HepG2 (cell line): ENCODE data around the gene MYO1B. TPM values are rescaled to one million over a fixed set of nuclear protein-coding genes. Genes with fewer than 3 reads are reported as not detected.

Source experiments
- CC2D1A ChIP-seq: sonication (generic); formaldehyde crosslinking; IDR thresholded peaks from 2 replicates; pipeline ENCODE4 v1.8.1; 2023; ENCODE audit warnings: mild to moderate bottlenecking, missing genetic modification reagents
- CHCHD3 ChIP-seq: sonication (generic); formaldehyde crosslinking; IDR thresholded peaks from 2 replicates; pipeline ENCODE4 v1.8.0; 2022; ENCODE audit warnings: mild to moderate bottlenecking, missing genetic modification reagents, moderate library complexity
- CHD4 ChIP-seq: fragments of 200-600 bp; sonication (generic); IDR thresholded peaks from 2 replicates; pipeline ENCODE4 v1.7.0; 2017; ENCODE audit warnings: mild to moderate bottlenecking, low read length, borderline replicate concordance
- ELF4 ChIP-seq: sonication (generic); formaldehyde crosslinking; IDR thresholded peaks from 2 replicates; pipeline ENCODE4 v1.5.0; 2020; ENCODE audit warnings: missing genetic modification reagents, mild to moderate bottlenecking, moderate library complexity, borderline replicate concordance
- ETV5 ChIP-seq: IDR thresholded peaks from 2 replicates; pipeline ENCODE4 v1.6.1; 2018; ENCODE audit warnings: missing biosample characterization, missing genetic modification reagents, inconsistent platforms, borderline replicate concordance
- FLYWCH1 ChIP-seq: sonication (generic); formaldehyde crosslinking; IDR thresholded peaks from 2 replicates; pipeline ENCODE4 v1.8.1; 2023; ENCODE audit warnings: mild to moderate bottlenecking, missing genetic modification reagents
- MEIS1 ChIP-seq: sonication (generic); formaldehyde crosslinking; IDR thresholded peaks from 2 replicates; pipeline ENCODE4 v1.9.0; 2021; ENCODE audit warnings: mild to moderate bottlenecking, missing genetic modification reagents, moderate library complexity, borderline replicate concordance
- MIER2 ChIP-seq: IDR thresholded peaks from 2 replicates; pipeline ENCODE4 v1.6.1; 2016; ENCODE audit warnings: missing biosample characterization, missing genetic modification reagents
- RFX5 ChIP-seq: IDR thresholded peaks from 2 replicates; pipeline ENCODE4 v1.6.1; 2011; ENCODE audit warnings: low read depth, low read length, improper control_type of control experiment
- ZFYVE20 ChIP-seq: sonication (generic); formaldehyde crosslinking; IDR thresholded peaks from 2 replicates; pipeline ENCODE4 v1.8.0; 2023; ENCODE audit warnings: low read depth, mild to moderate bottlenecking, moderate library complexity, missing genetic modification reagents, borderline replicate concordance
- ZNF17 ChIP-seq: sonication (generic); formaldehyde crosslinking; IDR thresholded peaks from 2 replicates; pipeline ENCODE4 v1.5.0; 2020; ENCODE audit warnings: mild to moderate bottlenecking, missing genetic modification reagents
- ZNF230 ChIP-seq: sonication (generic); formaldehyde crosslinking; IDR thresholded peaks from 2 replicates; pipeline ENCODE4 v1.4.0; 2020; ENCODE audit warnings: mild to moderate bottlenecking, missing genetic modification reagents
- ZNF253 ChIP-seq: sonication (generic); formaldehyde crosslinking; IDR thresholded peaks from 2 replicates; pipeline ENCODE4 v1.8.0; 2022; ENCODE audit warnings: mild to moderate bottlenecking, missing genetic modification reagents, borderline replicate concordance
- ZNF33A ChIP-seq: sonication (generic); formaldehyde crosslinking; IDR thresholded peaks from 2 replicates; pipeline ENCODE4 v1.5.1; 2020; ENCODE audit warnings: missing genetic modification reagents, mild to moderate bottlenecking, moderate library complexity, borderline replicate concordance
- ZNF460 ChIP-seq: sonication (generic); formaldehyde crosslinking; IDR thresholded peaks from 2 replicates; pipeline ENCODE4 v1.5.1; 2020; ENCODE audit warnings: missing genetic modification reagents, mild to moderate bottlenecking, borderline replicate concordance
- ZNF563 ChIP-seq: sonication (generic); formaldehyde crosslinking; IDR thresholded peaks from 2 replicates; pipeline ENCODE4 v1.8.0; 2022; ENCODE audit warnings: mild to moderate bottlenecking, moderate library complexity, missing genetic modification reagents
- polyA plus RNA-seq, 8 experiments: library from polyadenylated mRNA; depleted of rRNA in 3 of 8; stranded (reverse) in 7 of 8; unstranded in 1 of 8; fragments of >200 nt; fragmentation: Illumina TruSeq in 4 of 8; extraction: Trizol in 4 of 8; gene quantifications; 2 replicates each; pipeline versions ENCODE4 v1.2.1 to v1.2.3, GENCODE V29; 2011 to 2016; ENCODE audit warnings: low read depth in 4 of 8, missing spikeins in 1 of 8, mixed read lengths in 1 of 8; ENCODE audit not compliant: insufficient read depth in 1 of 8
- total RNA-seq, 5 experiments: library from RNA; depleted of rRNA; stranded (reverse); fragments of >200 nt; fragmentation: Illumina TruSeq; extraction: Trizol; gene quantifications; 2 replicates each; pipeline ENCODE4 v1.2.3, GENCODE V29; 2016; ENCODE audit warnings: low read depth in 1 of 5
- TF ChIP-seq, protein P1 (sequence below): sonication (generic); formaldehyde crosslinking; IDR thresholded peaks from 2 replicates; pipeline ENCODE4 v1.8.0; 2022; ENCODE audit warnings: mild to moderate bottlenecking, missing genetic modification reagents, moderate library complexity
- TF ChIP-seq, protein P2 (sequence below): conservative IDR thresholded peaks from 2 replicates; pipeline ENCODE4 v1.6.1; 2018; ENCODE audit warnings: missing genetic modification reagents
- TF ChIP-seq, protein P3 (sequence below): IDR thresholded peaks from 2 replicates; pipeline ENCODE4 v1.6.1; 2016; ENCODE audit warnings: low read depth, missing genetic modification reagents, missing compliant biosample characterization
- TF ChIP-seq, protein P4 (sequence below): fragments of 450-650 bp; IDR thresholded peaks from 2 replicates; pipeline ENCODE4 v1.6.1; 2017

The MYO1B gene
- total and polyA plus RNA-seq, 2 of the 13 experiments (the other 11 are each of a cell fraction or from before 2014, with no cell fraction given): 36.9 to 89.8 TPM

DNA sequence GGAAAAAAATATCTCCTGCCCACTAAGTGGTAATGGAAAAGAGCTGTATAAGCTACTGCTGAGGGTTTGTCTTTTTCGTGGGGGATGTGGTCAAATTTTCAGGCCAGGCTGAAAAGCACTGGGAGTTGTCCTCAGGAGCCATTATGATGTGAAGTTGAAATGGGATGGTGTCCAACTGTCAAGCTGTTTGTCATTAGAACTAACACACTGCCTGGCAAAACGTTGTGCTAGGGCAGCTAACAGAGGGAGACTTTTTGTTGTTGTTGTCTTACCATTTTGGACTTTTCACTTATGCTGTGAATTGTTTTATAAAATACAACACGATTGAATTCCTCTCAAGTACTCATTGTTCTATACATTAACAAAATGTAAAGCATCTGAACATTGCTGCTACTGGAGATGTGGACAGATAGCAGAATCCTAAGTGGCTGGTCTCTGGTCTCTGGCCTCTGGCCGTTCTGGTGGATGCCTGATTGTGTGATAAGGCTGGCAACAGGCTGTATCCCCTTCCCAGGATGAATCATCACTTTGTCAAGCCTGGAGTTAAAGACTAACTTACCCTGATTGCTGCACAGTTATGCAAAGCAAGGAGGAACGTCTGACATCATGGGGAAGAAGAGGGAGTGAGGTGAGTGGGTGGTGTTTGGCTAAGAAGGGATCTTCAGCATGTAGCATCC, 2.3 kb downstream of the MYO1B start (continued):
- TF ChIP-seq CHCHD3 (CRISPR knock-in tag) (no peak), ZNF460 (CRISPR knock-in tag) (no peak), ZNF17 (CRISPR knock-in tag) (no peak), FLYWCH1 (no peak), CC2D1A (CRISPR knock-in tag) (no peak), ELF4 (CRISPR knock-in tag) (no peak; the same call in 1 of the 2 replicates), RFX5 (no peak), ZNF230 (CRISPR knock-in tag) (no peak), ZNF563 (CRISPR knock-in tag) (no peak), ETV5 (CRISPR knock-in tag) (peak; percentile 70; the same call in 1 of the 2 replicates), MEIS1 (CRISPR knock-in tag) (no peak), ZNF253 (CRISPR knock-in tag) (no peak), ZFYVE20 (CRISPR knock-in tag) (no peak), ZNF33A (CRISPR knock-in tag) (no peak), CHD4 (no peak), MIER2 (CRISPR knock-in tag) (peak; percentile 53; the same call in 1 of the 2 replicates)
- TF ChIP-seq, protein P1, sequence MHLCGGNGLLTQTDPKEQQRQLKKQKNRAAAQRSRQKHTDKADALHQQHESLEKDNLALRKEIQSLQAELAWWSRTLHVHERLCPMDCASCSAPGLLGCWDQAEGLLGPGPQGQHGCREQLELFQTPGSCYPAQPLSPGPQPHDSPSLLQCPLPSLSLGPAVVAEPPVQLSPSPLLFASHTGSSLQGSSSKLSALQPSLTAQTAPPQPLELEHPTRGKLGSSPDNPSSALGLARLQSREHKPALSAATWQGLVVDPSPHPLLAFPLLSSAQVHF (CRISPR knock-in tag): no peak
- TF ChIP-seq, protein P2, sequence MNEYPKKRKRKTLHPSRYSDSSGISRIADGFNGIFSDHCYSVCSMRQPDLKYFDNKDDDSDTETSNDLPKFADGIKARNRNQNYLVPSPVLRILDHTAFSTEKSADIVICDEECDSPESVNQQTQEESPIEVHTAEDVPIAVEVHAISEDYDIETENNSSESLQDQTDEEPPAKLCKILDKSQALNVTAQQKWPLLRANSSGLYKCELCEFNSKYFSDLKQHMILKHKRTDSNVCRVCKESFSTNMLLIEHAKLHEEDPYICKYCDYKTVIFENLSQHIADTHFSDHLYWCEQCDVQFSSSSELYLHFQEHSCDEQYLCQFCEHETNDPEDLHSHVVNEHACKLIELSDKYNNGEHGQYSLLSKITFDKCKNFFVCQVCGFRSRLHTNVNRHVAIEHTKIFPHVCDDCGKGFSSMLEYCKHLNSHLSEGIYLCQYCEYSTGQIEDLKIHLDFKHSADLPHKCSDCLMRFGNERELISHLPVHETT: no peak
- TF ChIP-seq, protein P3, sequence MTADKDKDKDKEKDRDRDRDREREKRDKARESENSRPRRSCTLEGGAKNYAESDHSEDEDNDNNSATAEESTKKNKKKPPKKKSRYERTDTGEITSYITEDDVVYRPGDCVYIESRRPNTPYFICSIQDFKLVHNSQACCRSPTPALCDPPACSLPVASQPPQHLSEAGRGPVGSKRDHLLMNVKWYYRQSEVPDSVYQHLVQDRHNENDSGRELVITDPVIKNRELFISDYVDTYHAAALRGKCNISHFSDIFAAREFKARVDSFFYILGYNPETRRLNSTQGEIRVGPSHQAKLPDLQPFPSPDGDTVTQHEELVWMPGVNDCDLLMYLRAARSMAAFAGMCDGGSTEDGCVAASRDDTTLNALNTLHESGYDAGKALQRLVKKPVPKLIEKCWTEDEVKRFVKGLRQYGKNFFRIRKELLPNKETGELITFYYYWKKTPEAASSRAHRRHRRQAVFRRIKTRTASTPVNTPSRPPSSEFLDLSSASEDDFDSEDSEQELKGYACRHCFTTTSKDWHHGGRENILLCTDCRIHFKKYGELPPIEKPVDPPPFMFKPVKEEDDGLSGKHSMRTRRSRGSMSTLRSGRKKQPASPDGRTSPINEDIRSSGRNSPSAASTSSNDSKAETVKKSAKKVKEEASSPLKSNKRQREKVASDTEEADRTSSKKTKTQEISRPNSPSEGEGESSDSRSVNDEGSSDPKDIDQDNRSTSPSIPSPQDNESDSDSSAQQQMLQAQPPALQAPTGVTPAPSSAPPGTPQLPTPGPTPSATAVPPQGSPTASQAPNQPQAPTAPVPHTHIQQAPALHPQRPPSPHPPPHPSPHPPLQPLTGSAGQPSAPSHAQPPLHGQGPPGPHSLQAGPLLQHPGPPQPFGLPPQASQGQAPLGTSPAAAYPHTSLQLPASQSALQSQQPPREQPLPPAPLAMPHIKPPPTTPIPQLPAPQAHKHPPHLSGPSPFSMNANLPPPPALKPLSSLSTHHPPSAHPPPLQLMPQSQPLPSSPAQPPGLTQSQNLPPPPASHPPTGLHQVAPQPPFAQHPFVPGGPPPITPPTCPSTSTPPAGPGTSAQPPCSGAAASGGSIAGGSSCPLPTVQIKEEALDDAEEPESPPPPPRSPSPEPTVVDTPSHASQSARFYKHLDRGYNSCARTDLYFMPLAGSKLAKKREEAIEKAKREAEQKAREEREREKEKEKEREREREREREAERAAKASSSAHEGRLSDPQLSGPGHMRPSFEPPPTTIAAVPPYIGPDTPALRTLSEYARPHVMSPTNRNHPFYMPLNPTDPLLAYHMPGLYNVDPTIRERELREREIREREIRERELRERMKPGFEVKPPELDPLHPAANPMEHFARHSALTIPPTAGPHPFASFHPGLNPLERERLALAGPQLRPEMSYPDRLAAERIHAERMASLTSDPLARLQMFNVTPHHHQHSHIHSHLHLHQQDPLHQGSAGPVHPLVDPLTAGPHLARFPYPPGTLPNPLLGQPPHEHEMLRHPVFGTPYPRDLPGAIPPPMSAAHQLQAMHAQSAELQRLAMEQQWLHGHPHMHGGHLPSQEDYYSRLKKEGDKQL (CRISPR knock-in tag): no peak; the same call in 1 of the 2 replicates
- TF ChIP-seq, protein P4, sequence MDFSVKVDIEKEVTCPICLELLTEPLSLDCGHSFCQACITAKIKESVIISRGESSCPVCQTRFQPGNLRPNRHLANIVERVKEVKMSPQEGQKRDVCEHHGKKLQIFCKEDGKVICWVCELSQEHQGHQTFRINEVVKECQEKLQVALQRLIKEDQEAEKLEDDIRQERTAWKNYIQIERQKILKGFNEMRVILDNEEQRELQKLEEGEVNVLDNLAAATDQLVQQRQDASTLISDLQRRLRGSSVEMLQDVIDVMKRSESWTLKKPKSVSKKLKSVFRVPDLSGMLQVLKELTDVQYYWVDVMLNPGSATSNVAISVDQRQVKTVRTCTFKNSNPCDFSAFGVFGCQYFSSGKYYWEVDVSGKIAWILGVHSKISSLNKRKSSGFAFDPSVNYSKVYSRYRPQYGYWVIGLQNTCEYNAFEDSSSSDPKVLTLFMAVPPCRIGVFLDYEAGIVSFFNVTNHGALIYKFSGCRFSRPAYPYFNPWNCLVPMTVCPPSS: no peak
